HL-60 (cell line): Measurements from ENCODE around the gene PRKG2.

Source experiments
- DNase-seq, 2 experiments: peaks; one replicate each; pipeline ENCODE4 v3.0.0-alpha.2; 2010 to 2020; ENCODE audit warnings: low read depth in 1 of 2, low spot score in 1 of 2
- H3K27ac ChIP-seq: fragments of 250-450 bp; sonication (Bioruptor Pico); replicated peaks from 2 replicates; pipeline ENCODE4 v1.5.1; 2020; ENCODE audit warnings: mild to moderate bottlenecking, moderate library complexity
- H3K27me3 ChIP-seq: fragments of 250-450 bp; sonication (Bioruptor Pico); 2 replicates; pipeline ENCODE4 v1.5.1; 2021; ENCODE audit warnings: mild to moderate bottlenecking, moderate library complexity; ENCODE audit not compliant: insufficient read depth, poor library complexity, severe bottlenecking
- H3K4me3 ChIP-seq: replicated peaks from 2 replicates; pipeline ENCODE4 v1.5.1; 2011; ENCODE audit warnings: mild to moderate bottlenecking, control low read depth, low read length; ENCODE audit not compliant: insufficient read depth
- GABPA ChIP-seq: IDR thresholded peaks from 2 replicates; pipeline ENCODE4 v1.6.1; 2012; ENCODE audit warnings: low read depth
- POLR2AphosphoS5 ChIP-seq: IDR thresholded peaks from 2 replicates; pipeline ENCODE4 v1.6.1; 2012; ENCODE audit warnings: low read depth
- SPI1 ChIP-seq: IDR thresholded peaks from 2 replicates; pipeline ENCODE4 v1.6.1; 2012; ENCODE audit warnings: low read depth, mild to moderate bottlenecking, borderline replicate concordance
- TF ChIP-seq, protein P1 (sequence below): IDR thresholded peaks from 2 replicates; pipeline ENCODE4 v1.6.1; 2012; ENCODE audit warnings: low read depth; ENCODE audit not compliant: insufficient replicate concordance
- TF ChIP-seq, protein P2 (sequence below): IDR thresholded peaks from one replicate; pipeline ENCODE4 v1.5.1; 2011; ENCODE audit warnings: low read length, control low read depth, inconsistent platforms; ENCODE audit not compliant: insufficient read depth

PRKG2 gene

DNA sequence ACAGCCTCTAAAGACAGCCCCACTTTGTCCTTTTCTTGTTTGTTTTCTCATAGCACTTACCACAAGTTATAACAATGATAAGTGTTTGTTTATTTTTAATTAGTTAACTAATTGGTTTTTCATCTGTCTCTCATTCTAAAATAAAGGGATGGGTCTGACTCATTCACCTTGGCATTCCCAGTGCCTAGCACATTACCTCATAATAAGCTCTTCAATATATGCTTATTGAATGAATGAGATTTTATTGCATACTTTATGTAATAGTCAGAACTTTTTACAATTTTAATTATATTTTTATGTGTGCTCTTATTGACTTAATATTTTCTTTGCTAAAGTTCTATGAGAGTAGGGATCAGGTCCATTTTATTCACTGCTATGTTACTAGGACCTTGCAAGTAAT is 22.8 kb upstream of the PRKG2 start:
- no peak for DNase-seq
- no peak for TF ChIP-seq POLR2AphosphoS5
- TF ChIP-seq, protein P1, sequence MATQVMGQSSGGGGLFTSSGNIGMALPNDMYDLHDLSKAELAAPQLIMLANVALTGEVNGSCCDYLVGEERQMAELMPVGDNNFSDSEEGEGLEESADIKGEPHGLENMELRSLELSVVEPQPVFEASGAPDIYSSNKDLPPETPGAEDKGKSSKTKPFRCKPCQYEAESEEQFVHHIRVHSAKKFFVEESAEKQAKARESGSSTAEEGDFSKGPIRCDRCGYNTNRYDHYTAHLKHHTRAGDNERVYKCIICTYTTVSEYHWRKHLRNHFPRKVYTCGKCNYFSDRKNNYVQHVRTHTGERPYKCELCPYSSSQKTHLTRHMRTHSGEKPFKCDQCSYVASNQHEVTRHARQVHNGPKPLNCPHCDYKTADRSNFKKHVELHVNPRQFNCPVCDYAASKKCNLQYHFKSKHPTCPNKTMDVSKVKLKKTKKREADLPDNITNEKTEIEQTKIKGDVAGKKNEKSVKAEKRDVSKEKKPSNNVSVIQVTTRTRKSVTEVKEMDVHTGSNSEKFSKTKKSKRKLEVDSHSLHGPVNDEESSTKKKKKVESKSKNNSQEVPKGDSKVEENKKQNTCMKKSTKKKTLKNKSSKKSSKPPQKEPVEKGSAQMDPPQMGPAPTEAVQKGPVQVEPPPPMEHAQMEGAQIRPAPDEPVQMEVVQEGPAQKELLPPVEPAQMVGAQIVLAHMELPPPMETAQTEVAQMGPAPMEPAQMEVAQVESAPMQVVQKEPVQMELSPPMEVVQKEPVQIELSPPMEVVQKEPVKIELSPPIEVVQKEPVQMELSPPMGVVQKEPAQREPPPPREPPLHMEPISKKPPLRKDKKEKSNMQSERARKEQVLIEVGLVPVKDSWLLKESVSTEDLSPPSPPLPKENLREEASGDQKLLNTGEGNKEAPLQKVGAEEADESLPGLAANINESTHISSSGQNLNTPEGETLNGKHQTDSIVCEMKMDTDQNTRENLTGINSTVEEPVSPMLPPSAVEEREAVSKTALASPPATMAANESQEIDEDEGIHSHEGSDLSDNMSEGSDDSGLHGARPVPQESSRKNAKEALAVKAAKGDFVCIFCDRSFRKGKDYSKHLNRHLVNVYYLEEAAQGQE: no peak
- TF ChIP-seq, protein P2, sequence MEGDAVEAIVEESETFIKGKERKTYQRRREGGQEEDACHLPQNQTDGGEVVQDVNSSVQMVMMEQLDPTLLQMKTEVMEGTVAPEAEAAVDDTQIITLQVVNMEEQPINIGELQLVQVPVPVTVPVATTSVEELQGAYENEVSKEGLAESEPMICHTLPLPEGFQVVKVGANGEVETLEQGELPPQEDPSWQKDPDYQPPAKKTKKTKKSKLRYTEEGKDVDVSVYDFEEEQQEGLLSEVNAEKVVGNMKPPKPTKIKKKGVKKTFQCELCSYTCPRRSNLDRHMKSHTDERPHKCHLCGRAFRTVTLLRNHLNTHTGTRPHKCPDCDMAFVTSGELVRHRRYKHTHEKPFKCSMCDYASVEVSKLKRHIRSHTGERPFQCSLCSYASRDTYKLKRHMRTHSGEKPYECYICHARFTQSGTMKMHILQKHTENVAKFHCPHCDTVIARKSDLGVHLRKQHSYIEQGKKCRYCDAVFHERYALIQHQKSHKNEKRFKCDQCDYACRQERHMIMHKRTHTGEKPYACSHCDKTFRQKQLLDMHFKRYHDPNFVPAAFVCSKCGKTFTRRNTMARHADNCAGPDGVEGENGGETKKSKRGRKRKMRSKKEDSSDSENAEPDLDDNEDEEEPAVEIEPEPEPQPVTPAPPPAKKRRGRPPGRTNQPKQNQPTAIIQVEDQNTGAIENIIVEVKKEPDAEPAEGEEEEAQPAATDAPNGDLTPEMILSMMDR: no peak
- TF ChIP-seq GABPA: no peak
- no peak for TF ChIP-seq SPI1
- no peak overlapping the region for H3K4me3 ChIP-seq
- H3K27ac ChIP-seq: no peak overlapping the region
- H3K27me3 ChIP-seq: no peaks in the 10 kb centered on the region

DNA sequence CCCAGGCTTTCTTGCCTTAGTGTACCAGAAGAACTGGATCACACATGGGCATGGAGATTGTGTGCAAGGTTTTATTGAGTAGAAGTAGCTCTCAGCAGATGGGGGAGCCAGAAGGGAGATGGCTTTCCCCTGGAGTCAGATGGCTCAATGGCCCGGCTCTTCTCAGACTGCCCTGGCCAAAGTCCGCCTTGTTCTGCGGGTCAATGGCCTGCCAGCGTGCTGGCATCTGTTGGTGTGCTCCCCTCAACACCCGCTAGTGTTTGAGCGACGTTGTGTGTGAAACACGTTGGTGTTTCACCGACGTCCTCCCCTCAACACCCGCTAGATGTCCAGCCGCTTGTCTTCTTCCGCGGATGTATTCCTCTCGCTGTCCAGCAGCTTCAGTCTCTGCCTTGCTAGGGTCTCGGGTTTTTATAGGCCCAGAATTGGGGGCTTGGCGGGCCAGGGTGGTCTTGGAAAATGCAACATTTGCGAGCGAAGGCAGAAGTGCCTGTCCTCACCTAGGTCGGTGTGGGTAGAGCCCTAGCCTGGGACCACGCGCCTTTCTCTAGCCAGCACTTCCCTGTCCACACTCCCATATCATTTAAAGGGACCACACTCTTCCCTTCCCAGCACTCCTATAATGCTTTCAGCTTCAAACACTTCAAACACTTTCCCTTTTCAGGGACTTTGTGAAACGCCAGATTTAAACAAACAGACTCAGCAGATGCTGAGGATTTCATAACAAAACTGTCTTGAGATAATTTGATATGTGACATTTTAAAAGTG is 21.1 kb upstream of the PRKG2 start:
- TF ChIP-seq SPI1: no peak
- TF ChIP-seq, protein P1: no peak
- Histone ChIP-seq H3K4me3 (no peak overlapping the region), H3K27ac (no peak overlapping the region), H3K27me3 (no peaks in the 10 kb centered on the region)
- no peak for DNase-seq

DNA sequence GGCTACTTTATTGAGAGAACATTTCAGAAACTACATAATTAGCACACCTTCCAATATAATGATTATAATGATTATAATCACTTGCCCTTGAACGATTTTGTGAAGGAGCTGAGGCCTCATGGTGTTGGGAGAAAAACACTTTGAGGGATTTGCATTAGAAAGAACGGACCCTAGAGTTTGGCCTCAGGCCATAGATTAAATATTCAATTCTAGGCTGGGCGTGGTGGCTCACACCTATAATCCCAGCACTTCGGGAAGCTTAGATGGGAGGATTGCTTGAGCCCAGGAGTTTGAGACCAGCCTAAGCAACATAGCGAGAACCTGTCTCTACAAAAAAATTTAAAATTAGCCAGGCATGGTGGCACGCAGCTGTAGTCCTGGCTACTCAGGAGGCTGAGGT is 12.9 kb upstream of the PRKG2 start:
- H3K4me3 ChIP-seq: no peak overlapping the region
- H3K27ac ChIP-seq: no peak overlapping the region
- DNase-seq: no peak
- H3K27me3 ChIP-seq: no peaks in the 10 kb centered on the region
- TF ChIP-seq SPI1: no peak
- TF ChIP-seq, protein P2: no peak
- TF ChIP-seq GABPA: no peak
- TF ChIP-seq POLR2AphosphoS5: no peak
- TF ChIP-seq, protein P1: no peak
